Measurements from ENCODE around the gene EBF4.

EBF4 gene

GRCh38 chr20:2700913-2701620 lies 8.5 kb downstream of the EBF4 start:
- DNase-seq: no peak

GRCh38 chr20:2701671-2702081 lies 9.1 kb downstream of the EBF4 start:
- no peak for DNase-seq

GRCh38 chr20:2703716-2704475 lies 11.3 kb downstream of the EBF4 start:
- DNase-seq: no peak

GRCh38 chr20:2705931-2706645 lies 13.5 kb downstream of the EBF4 start:
- no peak for DNase-seq

- peak; percentile 70 for DNase-seq
These were observed 14.2 kb downstream of the EBF4 start for GRCh38 chr20:2706688-2707352.

GRCh38 chr20:2707353-2708072 lies 14.9 kb downstream of the EBF4 start:
- DNase-seq: no peak

GRCh38 chr20:2708073-2708415 lies 15.5 kb downstream of the EBF4 start:
- DNase-seq: no peak

GRCh38 chr20:2708665-2709064 lies 16.1 kb downstream of the EBF4 start:
- no peak for DNase-seq

GRCh38 chr20:2709205-2709981 lies 16.8 kb downstream of the EBF4 start:
- DNase-seq: no peak

- no peak for DNase-seq
These were observed 20.7 kb downstream of the EBF4 start for GRCh38 chr20:2713285-2713684.

GRCh38 chr20:2729251-2729713 lies 36.7 kb downstream of the EBF4 start:
- no peak for DNase-seq

GRCh38 chr20:2729791-2730190 lies 37.2 kb downstream of the EBF4 start:
- no peak for DNase-seq

- DNase-seq: no peak
These were observed 42.3 kb downstream of the EBF4 start for GRCh38 chr20:2734899-2735298.

GRCh38 chr20:2736441-2736840 lies 43.9 kb downstream of the EBF4 start:
- DNase-seq: no peak

- no peak for DNase-seq
These were observed 45.9 kb downstream of the EBF4 start for GRCh38 chr20:2738331-2739041.

GRCh38 chr20:2739042-2739398 lies 46.4 kb downstream of the EBF4 start:
- no peak for DNase-seq

- no peak for DNase-seq
These were observed 48.1 kb downstream of the EBF4 start for GRCh38 chr20:2740702-2741101.

- peak; percentile 52 for DNase-seq
These were observed 48.9 kb downstream of the EBF4 start for GRCh38 chr20:2741463-2741862.

GRCh38 chr20:2741881-2742280 lies 49.3 kb downstream of the EBF4 start:
- no peak for DNase-seq

- no peak for DNase-seq
These were observed 49.9 kb downstream of the EBF4 start for GRCh38 chr20:2742431-2742830.

- DNase-seq: peak; percentile 76
These were observed 50.5 kb downstream of the EBF4 start for GRCh38 chr20:2742934-2743559.

Measured in activated CD4-positive, alpha-beta T cell treated with anti-CD3 and anti-CD28 coated beads, Interleukin-10, Interleukin-2, amounts not matched to agents 100 ng/mL and 50 ng/mL, durations not matched to agents 16 hours and 8 hours (primary cell).